Epithelial cell of proximal tubule (primary cell): ENCODE results near the gene SPDEF. TPM values are rescaled to one million over a fixed set of nuclear protein-coding genes. Genes with fewer than 3 reads are reported as not detected.

ENCODE experiments used
- DNase-seq: peaks from one replicate; pipeline ENCODE4 v3.0.0-alpha.2; 2011; ENCODE audit warnings: low read depth
- H3K4me3 ChIP-seq: 2 replicates; pipeline ENCODE4 v1.5.1; 2011; ENCODE audit warnings: low read depth, mild to moderate bottlenecking, low read length
- CTCF ChIP-seq: conservative IDR thresholded peaks from 2 replicates; pipeline ENCODE4 v1.5.1; 2012; ENCODE audit warnings: low read depth, mild to moderate bottlenecking, low read length
- total RNA-seq: library from RNA; depleted of rRNA; stranded (reverse); fragments of >200 nt; gene quantifications from 2 replicates; pipeline ENCODE4 v1.2.3, GENCODE V29; 2015

SPDEF gene
- total RNA-seq, 1 donor from 2014 or later: not detected

- no peak for DNase-seq
- H3K4me3 ChIP-seq: no peak overlapping the region
- TF ChIP-seq CTCF: no peak
Measured at GRCh38 chr6:34535199-34535598, 20.9 kb downstream of the SPDEF start.

- no peak overlapping the region for H3K4me3 ChIP-seq
- no peak for DNase-seq
- no peak for TF ChIP-seq CTCF
Measured at GRCh38 chr6:34534656-34535055, 21.5 kb downstream of the SPDEF start.

- H3K4me3 ChIP-seq: no peak overlapping the region
- no peak for DNase-seq
- no peak for TF ChIP-seq CTCF
Measured at GRCh38 chr6:34534146-34534545, 22.0 kb downstream of the SPDEF start.

- H3K4me3 ChIP-seq: no peak overlapping the region
- no peak for DNase-seq
- no peak for TF ChIP-seq CTCF
Measured at GRCh38 chr6:34532230-34532629, 23.9 kb downstream of the SPDEF start.

GRCh38 chr6:34531580-34532201 is 24.4 kb downstream of the SPDEF start:
- DNase-seq: no peak
- no peak for TF ChIP-seq CTCF
- H3K4me3 ChIP-seq: no peak overlapping the region

- TF ChIP-seq CTCF: no peak
- DNase-seq: no peak
- H3K4me3 ChIP-seq: no peak overlapping the region
Measured at GRCh38 chr6:34530753-34531365, 25.3 kb downstream of the SPDEF start.
